H9 (cell line): ENCODE measurements around the gene FBN1. TPM values are rescaled to one million over a fixed set of nuclear protein-coding genes. Genes with fewer than 3 reads are reported as not detected.

Experiments
- DNase-seq: peaks from one replicate; pipeline ENCODE4 v3.0.0-alpha.2; 2017
- H2AFZ ChIP-seq: one replicate; pipeline ENCODE4 v1.6.1; 2013; ENCODE audit warnings: mild to moderate bottlenecking, low read length, control low read depth, moderate library complexity
- H2AK5ac ChIP-seq: 2 replicates; pipeline ENCODE4 v1.6.1; 2013; ENCODE audit warnings: low read length, control low read depth, mixed read lengths; ENCODE audit not compliant: insufficient read length
- H2BK120ac ChIP-seq: one replicate; pipeline ENCODE4 v1.6.1; 2013; ENCODE audit warnings: low read depth, mild to moderate bottlenecking, low read length, control low read depth, inconsistent platforms; ENCODE audit not compliant: poor library complexity, severe bottlenecking
- H2BK12ac ChIP-seq: 2 replicates; pipeline ENCODE4 v1.6.1; 2013; ENCODE audit warnings: low read length, control low read depth, mixed read lengths, low read depth; ENCODE audit not compliant: insufficient read length
- H2BK15ac ChIP-seq: 2 replicates; pipeline ENCODE4 v1.6.1; 2013; ENCODE audit warnings: low read depth, low read length, control low read depth
- H2BK20ac ChIP-seq: one replicate; pipeline ENCODE4 v1.6.1; 2013; ENCODE audit warnings: low read depth, mild to moderate bottlenecking, low read length, control low read depth, inconsistent platforms; ENCODE audit not compliant: poor library complexity, severe bottlenecking
- H2BK5ac ChIP-seq: 2 replicates; pipeline ENCODE4 v1.6.1; 2013; ENCODE audit warnings: low read length, control low read depth, mixed read lengths; ENCODE audit not compliant: insufficient read length
- H3K14ac ChIP-seq: 2 replicates; pipeline ENCODE4 v1.6.1; 2013; ENCODE audit warnings: low read length, control low read depth; ENCODE audit not compliant: insufficient read depth
- H3K18ac ChIP-seq: 2 replicates; pipeline ENCODE4 v1.6.1; 2013; ENCODE audit warnings: low read depth, mild to moderate bottlenecking, mixed read lengths, low read length, control low read depth; ENCODE audit not compliant: insufficient read length
- H3K23ac ChIP-seq: 2 replicates; pipeline ENCODE4 v1.6.1; 2013; ENCODE audit warnings: low read length, control low read depth, mixed read lengths, low read depth; ENCODE audit not compliant: insufficient read length
- H3K23me2 ChIP-seq: 2 replicates; pipeline ENCODE4 v1.6.1; 2013; ENCODE audit warnings: low read depth, mild to moderate bottlenecking, mixed read lengths, low read length, control low read depth; ENCODE audit not compliant: insufficient read length, poor library complexity, severe bottlenecking
- H3K27ac ChIP-seq: 2 replicates; pipeline ENCODE4 v1.5.1; 2013; ENCODE audit warnings: low read length, control low read depth, mixed read lengths, low read depth; ENCODE audit not compliant: insufficient read length
- H3K27me3 ChIP-seq: 2 replicates; pipeline ENCODE4 v1.6.1; 2013; ENCODE audit warnings: low read length, control low read depth, inconsistent platforms; ENCODE audit not compliant: insufficient read depth
- H3K4ac ChIP-seq: 2 replicates; pipeline ENCODE4 v1.6.1; 2013; ENCODE audit warnings: low read depth, mild to moderate bottlenecking, control low read depth, inconsistent platforms, low read length, moderate library complexity
- H3K4me1 ChIP-seq: 2 replicates; pipeline ENCODE4 v1.6.1; 2013; ENCODE audit warnings: low read length, control low read depth, inconsistent platforms; ENCODE audit not compliant: insufficient read depth
- H3K4me2 ChIP-seq: 2 replicates; pipeline ENCODE4 v1.6.1; 2013; ENCODE audit warnings: low read length, control low read depth, mixed read lengths; ENCODE audit not compliant: insufficient read length, insufficient read depth
- H3K56ac ChIP-seq: 2 replicates; pipeline ENCODE4 v1.6.1; 2013; ENCODE audit warnings: low read depth, mild to moderate bottlenecking, mixed read lengths, low read length, control low read depth; ENCODE audit not compliant: insufficient read length
- H3K79me1 ChIP-seq: 2 replicates; pipeline ENCODE4 v1.6.1; 2013; ENCODE audit warnings: low read depth, mild to moderate bottlenecking, moderate library complexity, low read length, control low read depth, inconsistent platforms; ENCODE audit not compliant: insufficient read depth, poor library complexity, severe bottlenecking
- H3K79me2 ChIP-seq: 2 replicates; pipeline ENCODE4 v1.6.1; 2013; ENCODE audit warnings: low read length, control low read depth, inconsistent platforms; ENCODE audit not compliant: insufficient read depth
- H3K9ac ChIP-seq: 2 replicates; pipeline ENCODE4 v1.6.1; 2013; ENCODE audit warnings: low read length, control low read depth, mixed read lengths; ENCODE audit not compliant: insufficient read length; ENCODE audit errors: extremely low read depth
- H3K9me3 ChIP-seq: one replicate; pipeline ENCODE4 v1.6.1; 2013; ENCODE audit warnings: low read depth, low read length, inconsistent platforms; ENCODE audit not compliant: control insufficient read depth
- H3T11ph ChIP-seq: one replicate; pipeline ENCODE4 v1.6.1; 2013; ENCODE audit warnings: mild to moderate bottlenecking, low read length, control low read depth, inconsistent platforms
- H4K20me1 ChIP-seq: one replicate; pipeline ENCODE4 v1.6.1; 2013; ENCODE audit not compliant: control insufficient read depth, insufficient read length, insufficient read depth
- H4K5ac ChIP-seq: 2 replicates; pipeline ENCODE4 v1.6.1; 2013; ENCODE audit warnings: low read depth, mild to moderate bottlenecking, mixed read lengths, low read length, control low read depth; ENCODE audit not compliant: insufficient read length
- H4K8ac ChIP-seq: replicated peaks from 2 replicates; pipeline ENCODE4 v1.6.1; 2013; ENCODE audit warnings: low read length, control low read depth, mixed read lengths, low read depth; ENCODE audit not compliant: insufficient read length
- H4K91ac ChIP-seq: 2 replicates; pipeline ENCODE4 v1.6.1; 2013; ENCODE audit warnings: low read depth, mild to moderate bottlenecking, moderate library complexity, mixed read lengths, low read length, control low read depth; ENCODE audit not compliant: insufficient read length
- H3K27ac Mint-ChIP-seq, 3 experiments: 2 replicates in 2 of 3; 3 replicates in 1 of 3; pipeline ENCODE4 v1.8.0; 2020 to 2021; ENCODE audit warnings: mixed read lengths in 3 of 3, mild to moderate bottlenecking in 1 of 3, moderate library complexity in 1 of 3
- H3K27me3 Mint-ChIP-seq: 2 replicates; pipeline ENCODE4 v1.8.0; 2021; ENCODE audit warnings: low read depth, mild to moderate bottlenecking, moderate library complexity, mixed read lengths
- H3K36me3 Mint-ChIP-seq, 3 experiments: 2 replicates in 2 of 3; 3 replicates in 1 of 3; pipeline ENCODE4 v1.8.0; 2020 to 2021; ENCODE audit warnings: low read depth in 3 of 3, mixed read lengths in 3 of 3; ENCODE audit not compliant: insufficient read depth in 1 of 3
- H3K4me1 Mint-ChIP-seq, 2 experiments: 2 replicates each; pipeline ENCODE4 v1.8.0; 2020; ENCODE audit warnings: mixed read lengths in 2 of 2
- H3K4me3 Mint-ChIP-seq, 2 experiments: 2 replicates in 1 of 2; 3 replicates in 1 of 2; pipeline ENCODE4 v1.8.0; 2020 to 2021; ENCODE audit warnings: mild to moderate bottlenecking in 2 of 2, mixed read lengths in 2 of 2, moderate library complexity in 1 of 2
- H3K9me3 Mint-ChIP-seq, 2 experiments: 2 replicates in 1 of 2; 3 replicates in 1 of 2; pipeline ENCODE4 v1.8.0; 2020; ENCODE audit warnings: mild to moderate bottlenecking in 2 of 2, mixed read lengths in 2 of 2, moderate library complexity in 1 of 2
- CTCF ChIP-seq: fragments of 200-600 bp; sonication (generic); conservative IDR thresholded peaks from 3 replicates; pipeline ENCODE4 v1.8.0; 2021; ENCODE audit warnings: antibody characterized with exemption, mild to moderate bottlenecking
- WGBS: extraction: QIAGEN DNeasy Blood & Tissue Kit; methylation state at CpG from one replicate; pipeline ENCODE4 v1.1.7; 2013; ENCODE audit warnings: missing lambda C conversion rate, low lambda C conversion rate, mixed read lengths; ENCODE audit not compliant: insufficient read length; ENCODE audit errors: extremely low coverage; 5-methylcytosine and 5-hydroxymethylcytosine counted together
- total RNA-seq: library from RNA; stranded (reverse); gene quantifications from 2 replicates; pipeline ENCODE4 v1.2.1, GENCODE V29; 2021

FBN1 gene
- total RNA-seq, 1 experiment from 2014 or later, result 3.6 TPM

- Histone ChIP-seq H3K23ac (no peak overlapping the region), H2BK120ac (no peak overlapping the region), H3K4me1 (no peaks in the 10 kb centered on the region), H3K9ac (no peak overlapping the region), H4K20me1 (no peaks in the 10 kb centered on the region), H3K14ac (no peak overlapping the region), H2AK5ac (no peak overlapping the region), H2BK5ac (no peak overlapping the region), H3K27ac (no peak overlapping the region), H3K79me1 (no peaks in the 10 kb centered on the region), H2BK20ac (no peak overlapping the region), H3K4me2 (no peak overlapping the region), H3K27me3 (no peaks in the 10 kb centered on the region), H2BK15ac (no peak overlapping the region), H3K9me3 (no peaks in the 10 kb centered on the region), H3K23me2 (no peaks in the 10 kb centered on the region), H3K79me2 (no peaks in the 10 kb centered on the region), H4K8ac (no peak overlapping the region), H3K56ac (no peak overlapping the region), H2AFZ (no peak overlapping the region), H4K5ac (no peak overlapping the region), H2BK12ac (no peak overlapping the region), H3K4ac (no peak overlapping the region), H3T11ph (no peak overlapping the region), H3K18ac (no peak overlapping the region), H4K91ac (no peak overlapping the region)
- Mint-ChIP-seq H3K4me1 (peaks cover 0 to under 1% of the 10 kb centered on the region in 2 experiments; a peak in 3 of 4 replicates), H3K27ac (no peak overlapping the region), H3K4me3 (no peak overlapping the region), H3K36me3 (peaks cover 0 to 5% (median 3%) of the 10 kb centered on the region in 3 experiments; a peak in 3 of 7 replicates), H3K27me3 (no peaks in the 10 kb centered on the region; the same call in 1 of the 2 replicates), H3K9me3 (peaks cover 3 to 7% of the 10 kb centered on the region in 2 experiments)
- no CpG with 5 or more reads among the region's 2 CpGs for WGBS
- TF ChIP-seq CTCF, result no peak
- DNase-seq, result no peak
These were observed 26.1 kb downstream of the FBN1 start for GRCh38 chr15:48619446-48619845.
